Measurements from ENCODE around the gene MPL.

DNA sequence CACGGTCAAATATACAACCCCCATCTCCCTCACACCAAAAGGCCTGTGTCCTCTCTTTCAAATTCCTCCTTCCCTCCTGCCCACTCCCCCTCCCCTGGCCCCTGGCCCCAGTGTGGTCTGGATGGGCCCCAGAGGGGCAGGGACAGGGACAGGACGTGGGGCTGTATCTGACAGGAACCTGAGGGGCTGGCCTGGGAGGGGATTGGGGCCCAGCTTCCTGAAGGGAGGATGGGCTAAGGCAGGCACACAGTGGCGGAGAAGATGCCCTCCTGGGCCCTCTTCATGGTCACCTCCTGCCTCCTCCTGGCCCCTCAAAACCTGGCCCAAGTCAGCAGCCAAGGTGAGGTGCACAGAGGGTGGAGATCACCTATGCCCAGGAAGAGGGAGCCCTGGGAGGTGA lies at the start of gene MPL:
- TF ChIP-seq, protein P1, sequence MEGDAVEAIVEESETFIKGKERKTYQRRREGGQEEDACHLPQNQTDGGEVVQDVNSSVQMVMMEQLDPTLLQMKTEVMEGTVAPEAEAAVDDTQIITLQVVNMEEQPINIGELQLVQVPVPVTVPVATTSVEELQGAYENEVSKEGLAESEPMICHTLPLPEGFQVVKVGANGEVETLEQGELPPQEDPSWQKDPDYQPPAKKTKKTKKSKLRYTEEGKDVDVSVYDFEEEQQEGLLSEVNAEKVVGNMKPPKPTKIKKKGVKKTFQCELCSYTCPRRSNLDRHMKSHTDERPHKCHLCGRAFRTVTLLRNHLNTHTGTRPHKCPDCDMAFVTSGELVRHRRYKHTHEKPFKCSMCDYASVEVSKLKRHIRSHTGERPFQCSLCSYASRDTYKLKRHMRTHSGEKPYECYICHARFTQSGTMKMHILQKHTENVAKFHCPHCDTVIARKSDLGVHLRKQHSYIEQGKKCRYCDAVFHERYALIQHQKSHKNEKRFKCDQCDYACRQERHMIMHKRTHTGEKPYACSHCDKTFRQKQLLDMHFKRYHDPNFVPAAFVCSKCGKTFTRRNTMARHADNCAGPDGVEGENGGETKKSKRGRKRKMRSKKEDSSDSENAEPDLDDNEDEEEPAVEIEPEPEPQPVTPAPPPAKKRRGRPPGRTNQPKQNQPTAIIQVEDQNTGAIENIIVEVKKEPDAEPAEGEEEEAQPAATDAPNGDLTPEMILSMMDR (IDR thresholded peaks at IDR 0.05), result no peak
- no peak for TF ChIP-seq POLR2A (IDR thresholded peaks at IDR 0.05)
